Ovary (tissue), 9 donors: Measurements from ENCODE around the gene HECA. TPM values are rescaled to one million over a fixed set of nuclear protein-coding genes. Genes with fewer than 3 reads are reported as not detected.

Experiments
- DNase-seq, 5 donors: peaks; one replicate each; pipeline ENCODE4 v3.0.0-alpha.2; 2019 to 2020
- H3K27ac ChIP-seq, 2 donors: fragments of 200-600 bp; one replicate each; pipeline versions ENCODE4 v1.5.1 to v1.8.0; 2019 to 2022
- H3K27me3 ChIP-seq: fragments of 200-600 bp; one replicate; pipeline ENCODE4 v1.8.0; 2022
- H3K36me3 ChIP-seq: fragments of 200-600 bp; sonication (generic); one replicate; pipeline ENCODE4 v1.5.1; 2019
- H3K4me1 ChIP-seq: one replicate; pipeline ENCODE4 v1.8.1; 2013; ENCODE audit warnings: mild to moderate bottlenecking, moderate library complexity; ENCODE audit not compliant: insufficient read depth
- H3K4me3 ChIP-seq: fragments of 200-600 bp; sonication (generic); one replicate; pipeline ENCODE4 v1.5.1; 2017
- H3K9me3 ChIP-seq, 2 donors: fragments of 200-600 bp in 1 of 2; sonication (generic) in 1 of 2; one replicate each; pipeline versions ENCODE4 v1.5.1 to v1.8.1; 2013 to 2019; ENCODE audit warnings: mild to moderate bottlenecking in 1 of 2, moderate library complexity in 1 of 2
- EP300 ChIP-seq: sonication (generic); formaldehyde crosslinking; IDR thresholded peaks from one replicate; pipeline ENCODE4 v1.6.1; 2017; ENCODE audit warnings: antibody characterized with exemption
- POLR2A ChIP-seq: fragments of 450-650 bp; IDR thresholded peaks from one replicate; pipeline ENCODE4 v1.6.1; 2017; ENCODE audit warnings: antibody characterized with exemption, mild to moderate bottlenecking, moderate library complexity
- WGBS, 3 donors: extraction: QIAGEN DNeasy Blood & Tissue Kit in 1 of 3; methylation state at CpG; one replicate each; pipeline versions ENCODE4 v1.1.5 to v1.1.7; 2013 to 2017; 5-methylcytosine and 5-hydroxymethylcytosine counted together
- intact Hi-C, 4 donors: fragments of 100-400 bp; cut with DNase I; formaldehyde crosslinking; loops; one replicate each; pipeline versions ENCODE4 v1.11.0 to v1.15.1; 2022 to 2023
- polyA plus RNA-seq, 2 donors: library from polyadenylated mRNA; stranded (reverse); fragments of 200-250 nt in 1 of 2; fragments of 350-450 nt in 1 of 2; fragmentation: Illumina TruSeq in 1 of 2; extraction: RNeasy Lipid Tissue Mini Kit (QIAGEN cat#74804) in 1 of 2; gene quantifications; one replicate each; pipeline ENCODE4 v1.2.3, GENCODE V29; 2013 to 2014
- total RNA-seq, 7 donors: library from RNA; depleted of rRNA in 2 of 7; stranded (reverse); fragments of >200 nt in 2 of 7; fragmentation: NEBNext Ultra II Directional in 3 of 7; extraction: Animal tissue kit (Norgen Biotek cat#: 25700) in 3 of 7; gene quantifications; one replicate each; pipeline versions ENCODE4 v1.1.0 to v1.2.4, GENCODE V29; 2016 to 2023
- TF ChIP-seq, protein P1 (sequence below), 3 donors: fragments of 450-650 bp in 2 of 3; fragments of 200-600 bp in 1 of 3; IDR thresholded peaks; one replicate each; pipeline versions ENCODE4 v1.5.1 to v1.8.0; 2016 to 2022; ENCODE audit warnings: antibody characterized with exemption in 3 of 3, mild to moderate bottlenecking in 1 of 3
- donor health status: DM: no; HTN: no; CAD: no; lungs with moderate emphysema.
- donor health status: DM: no; HTN: no; CAD: no.
- donor health status: Bipolar disorder and iron deficiency.
- donor health status: DM: yes; HTN: yes; CAD: no.
- donor health status: DM: no; HTN: no; CAD: no.
- donor health status: DM: yes; HTN: yes; CAD: no.

Gene HECA
- total and polyA plus RNA-seq, 9 donors = 12.0 to 41.7 (median 21.9) TPM

DNA sequence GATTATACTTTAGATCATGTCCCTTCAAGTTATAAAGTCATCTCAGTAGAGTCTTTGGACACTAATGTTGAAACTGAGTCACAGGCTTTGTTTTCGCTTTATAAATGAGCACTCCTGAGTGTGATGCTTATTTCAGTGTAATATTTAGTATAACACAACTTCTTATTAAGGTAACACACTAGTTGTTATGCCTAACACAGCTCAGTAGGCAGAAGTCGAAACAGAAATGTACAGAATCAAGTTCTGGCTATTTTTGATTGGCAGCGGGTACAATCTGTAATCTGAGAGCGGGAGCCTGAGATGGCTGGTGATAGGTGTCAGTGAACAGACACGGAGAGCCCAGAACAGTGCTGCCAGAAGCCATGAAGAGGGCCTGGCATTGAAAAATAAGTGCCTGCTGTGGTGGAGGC lies 11.4 kb downstream of the HECA start:
- H3K27ac ChIP-seq = no peak overlapping the region
- intact Hi-C loops = no loop called here
- H3K9me3 ChIP-seq = no peaks in the 10 kb centered on the region
- no peaks in the 10 kb centered on the region for H3K36me3 ChIP-seq
- no peaks in the 10 kb centered on the region for H3K27me3 ChIP-seq
- H3K4me3 ChIP-seq = no peak overlapping the region
- TF ChIP-seq EP300 = no peak
- TF ChIP-seq, protein P1, sequence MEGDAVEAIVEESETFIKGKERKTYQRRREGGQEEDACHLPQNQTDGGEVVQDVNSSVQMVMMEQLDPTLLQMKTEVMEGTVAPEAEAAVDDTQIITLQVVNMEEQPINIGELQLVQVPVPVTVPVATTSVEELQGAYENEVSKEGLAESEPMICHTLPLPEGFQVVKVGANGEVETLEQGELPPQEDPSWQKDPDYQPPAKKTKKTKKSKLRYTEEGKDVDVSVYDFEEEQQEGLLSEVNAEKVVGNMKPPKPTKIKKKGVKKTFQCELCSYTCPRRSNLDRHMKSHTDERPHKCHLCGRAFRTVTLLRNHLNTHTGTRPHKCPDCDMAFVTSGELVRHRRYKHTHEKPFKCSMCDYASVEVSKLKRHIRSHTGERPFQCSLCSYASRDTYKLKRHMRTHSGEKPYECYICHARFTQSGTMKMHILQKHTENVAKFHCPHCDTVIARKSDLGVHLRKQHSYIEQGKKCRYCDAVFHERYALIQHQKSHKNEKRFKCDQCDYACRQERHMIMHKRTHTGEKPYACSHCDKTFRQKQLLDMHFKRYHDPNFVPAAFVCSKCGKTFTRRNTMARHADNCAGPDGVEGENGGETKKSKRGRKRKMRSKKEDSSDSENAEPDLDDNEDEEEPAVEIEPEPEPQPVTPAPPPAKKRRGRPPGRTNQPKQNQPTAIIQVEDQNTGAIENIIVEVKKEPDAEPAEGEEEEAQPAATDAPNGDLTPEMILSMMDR (IDR thresholded peaks at IDR 0.05) = no peak
- TF ChIP-seq POLR2A = no peak
- WGBS, 3 donors = 91 to 92% (median 92%) methylated on average over 5 of the region's 5 CpGs
- no peak for DNase-seq
- peaks cover 6% of the 10 kb centered on the region for H3K4me1 ChIP-seq

DNA sequence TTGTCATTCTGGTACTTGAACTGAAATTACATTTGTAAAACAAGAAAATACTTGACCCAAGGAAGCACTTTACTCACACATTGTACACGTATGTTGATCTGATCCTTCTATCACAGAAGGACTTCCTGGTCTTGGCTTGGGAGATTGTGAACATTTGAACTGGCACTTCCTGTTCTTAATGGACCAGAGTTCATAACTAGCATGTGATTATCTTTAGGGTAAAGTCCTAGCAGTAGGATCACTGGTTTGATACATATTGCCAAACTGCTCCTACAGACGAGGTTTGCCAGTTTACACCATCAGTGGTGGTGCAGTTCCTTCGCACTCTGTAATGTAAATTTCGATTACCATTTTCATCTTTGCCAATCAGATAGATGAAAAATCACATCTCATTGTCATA lies 12.7 kb downstream of the HECA start:
- no peak overlapping the region for H3K4me3 ChIP-seq
- no peak overlapping the region for H3K27ac ChIP-seq
- TF ChIP-seq POLR2A = no peak
- no peak for TF ChIP-seq EP300
- TF ChIP-seq, protein P1 (IDR thresholded peaks at IDR 0.05) = no peak
- intact Hi-C loops = no loop called here
- no peak for DNase-seq
- H3K4me1 ChIP-seq = peaks cover 8% of the 10 kb centered on the region
- H3K9me3 ChIP-seq = no peaks in the 10 kb centered on the region
- H3K36me3 ChIP-seq = no peaks in the 10 kb centered on the region
- WGBS, 3 donors = 92 to 97% (median 95%) methylated on average over 4 of the region's 4 CpGs
- H3K27me3 ChIP-seq = no peaks in the 10 kb centered on the region

DNA sequence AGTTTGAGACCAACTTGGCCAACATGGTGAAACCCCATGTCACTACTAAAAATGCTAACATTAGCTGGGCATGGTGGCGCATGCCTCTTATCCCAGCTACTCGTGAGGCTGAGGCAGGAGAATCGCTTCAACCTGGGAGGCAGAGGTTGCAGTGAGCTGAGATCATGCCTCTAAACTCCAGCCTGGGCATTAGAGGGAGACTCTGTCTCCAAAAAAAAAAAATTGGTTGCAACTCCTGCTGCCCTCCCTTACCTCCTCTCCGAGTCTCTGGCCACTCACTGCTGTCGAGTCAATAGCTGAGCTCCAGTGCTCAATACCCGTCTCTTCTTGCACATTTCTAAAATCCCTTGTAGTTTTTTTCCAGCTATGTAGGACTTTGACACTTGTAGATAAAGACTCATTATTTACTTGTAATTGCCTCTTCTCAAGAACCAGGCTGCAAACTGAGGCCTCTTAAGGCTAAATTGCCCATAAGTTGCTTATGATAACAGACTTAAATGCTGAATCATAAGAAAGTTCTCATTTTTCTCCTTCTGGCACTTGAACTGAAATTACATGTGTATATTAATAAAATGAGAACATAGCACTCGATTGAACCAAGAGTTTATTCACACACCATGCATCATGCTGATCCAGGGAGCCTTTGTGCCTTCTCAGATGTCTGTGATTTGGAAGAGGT lies 13.8 kb downstream of the HECA start:
- WGBS, 3 donors = 70 to 79% (median 78%) methylated on average over 7 of the region's 7 CpGs
- peaks cover 8% of the 10 kb centered on the region for H3K4me1 ChIP-seq

DNA sequence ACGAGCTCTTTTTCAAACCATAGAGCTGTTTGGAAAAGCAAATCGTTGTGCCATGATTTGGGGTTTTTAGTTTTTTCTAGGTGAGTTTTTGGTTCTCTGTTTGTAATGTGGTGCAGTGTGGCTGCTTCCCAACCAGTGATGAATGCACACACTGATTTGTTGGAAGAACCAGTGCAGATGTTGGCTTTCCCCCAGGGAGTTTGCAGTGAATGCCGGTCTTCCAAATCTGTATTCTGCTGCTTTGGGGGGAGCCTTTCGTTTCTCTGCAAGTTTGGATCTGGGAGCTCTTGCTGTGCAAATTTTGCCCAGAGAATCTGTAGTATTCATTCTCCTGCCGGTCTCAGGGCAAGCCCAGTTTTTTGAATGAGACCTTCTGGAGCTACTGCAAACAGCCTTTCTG lies 14.5 kb downstream of the HECA start:
- H3K4me1 ChIP-seq = peaks cover 8% of the 10 kb centered on the region
- WGBS, 3 donors = 23 to 52% (median 39%) methylated on average over 5 of the region's 5 CpGs
- peak in 2 of 5 donors; percentile 26 to 49 for DNase-seq
- no peak overlapping the region for H3K27ac ChIP-seq
- H3K9me3 ChIP-seq = no peaks in the 10 kb centered on the region
- TF ChIP-seq POLR2A (no peak), EP300 (no peak)
- TF ChIP-seq, protein P1 (IDR thresholded peaks at IDR 0.05) = no peak
- intact Hi-C loops = no loop called here
- no peak overlapping the region for H3K4me3 ChIP-seq
- H3K27me3 ChIP-seq = no peaks in the 10 kb centered on the region
- no peaks in the 10 kb centered on the region for H3K36me3 ChIP-seq

More for the DNA sequence above, 13.8 kb downstream of the HECA start:
- Histone ChIP-seq H3K27ac (no peak overlapping the region), H3K36me3 (no peaks in the 10 kb centered on the region), H3K4me3 (no peak overlapping the region), H3K9me3 (no peaks in the 10 kb centered on the region), H3K27me3 (no peaks in the 10 kb centered on the region)
- intact Hi-C loops = no loop called here
- DNase-seq = no peak
- TF ChIP-seq POLR2A = no peak
- no peak for TF ChIP-seq EP300
- TF ChIP-seq, protein P1 (IDR thresholded peaks at IDR 0.05) = no peak
